GM12864 (cell line): ENCODE data around the gene AOPEP.
"Not testable (repeated sequence)": the region's sequence is repeated elsewhere in the genome, so short reads cannot be mapped to it uniquely, and the experiment has no call there.

Experiments used
- DNase-seq: peaks from one replicate; pipeline ENCODE4 v3.0.0-alpha.2; 2011; ENCODE audit warnings: low read depth
- H3K4me3 ChIP-seq: 2 replicates; pipeline ENCODE4 v1.5.1; 2011; ENCODE audit warnings: mild to moderate bottlenecking, low read depth, low read length, control low read depth
- CTCF ChIP-seq: IDR thresholded peaks from 2 replicates; pipeline ENCODE4 v1.5.1; 2011; ENCODE audit warnings: low read depth, mild to moderate bottlenecking, moderate library complexity, low read length, control low read depth, inconsistent platforms; ENCODE audit errors: missing control alignments

Gene AOPEP

GRCh38 chr9:94824913-94825610 is 98.6 kb downstream of the AOPEP start:
- no peak for TF ChIP-seq CTCF
- DNase-seq = no peak
- no peak overlapping the region for H3K4me3 ChIP-seq

GRCh38 chr9:94825611-94825958 is 99.1 kb downstream of the AOPEP start:
- no peak for TF ChIP-seq CTCF
- no peak for DNase-seq
- H3K4me3 ChIP-seq = no peak overlapping the region

DNA sequence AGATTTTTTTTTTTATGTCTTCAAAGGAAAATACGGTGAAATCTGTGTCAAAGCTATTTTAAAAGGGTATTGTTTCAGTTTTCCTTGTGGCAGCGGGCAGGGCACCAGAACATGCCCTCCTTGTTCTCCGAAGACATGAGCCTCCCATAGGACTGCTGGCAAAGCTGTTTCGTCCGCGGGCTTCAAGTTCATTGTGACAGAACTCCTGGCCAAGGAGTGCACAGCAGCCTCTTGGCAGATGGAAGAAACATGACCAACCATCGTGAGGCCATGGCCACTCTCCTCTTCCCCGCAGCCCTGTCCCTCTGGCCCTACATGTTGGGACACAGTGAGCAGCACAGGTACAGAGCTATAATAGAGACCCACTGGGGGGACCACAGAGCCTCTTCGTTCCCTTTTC is 99.5 kb downstream of the AOPEP start:
- no peak overlapping the region for H3K4me3 ChIP-seq
- no peak for TF ChIP-seq CTCF
- no peak for DNase-seq

- TF ChIP-seq CTCF = no peak
- no peak for DNase-seq
- no peak overlapping the region for H3K4me3 ChIP-seq
Measured at GRCh38 chr9:94826644-94827410, 100.3 kb downstream of the AOPEP start.

DNA sequence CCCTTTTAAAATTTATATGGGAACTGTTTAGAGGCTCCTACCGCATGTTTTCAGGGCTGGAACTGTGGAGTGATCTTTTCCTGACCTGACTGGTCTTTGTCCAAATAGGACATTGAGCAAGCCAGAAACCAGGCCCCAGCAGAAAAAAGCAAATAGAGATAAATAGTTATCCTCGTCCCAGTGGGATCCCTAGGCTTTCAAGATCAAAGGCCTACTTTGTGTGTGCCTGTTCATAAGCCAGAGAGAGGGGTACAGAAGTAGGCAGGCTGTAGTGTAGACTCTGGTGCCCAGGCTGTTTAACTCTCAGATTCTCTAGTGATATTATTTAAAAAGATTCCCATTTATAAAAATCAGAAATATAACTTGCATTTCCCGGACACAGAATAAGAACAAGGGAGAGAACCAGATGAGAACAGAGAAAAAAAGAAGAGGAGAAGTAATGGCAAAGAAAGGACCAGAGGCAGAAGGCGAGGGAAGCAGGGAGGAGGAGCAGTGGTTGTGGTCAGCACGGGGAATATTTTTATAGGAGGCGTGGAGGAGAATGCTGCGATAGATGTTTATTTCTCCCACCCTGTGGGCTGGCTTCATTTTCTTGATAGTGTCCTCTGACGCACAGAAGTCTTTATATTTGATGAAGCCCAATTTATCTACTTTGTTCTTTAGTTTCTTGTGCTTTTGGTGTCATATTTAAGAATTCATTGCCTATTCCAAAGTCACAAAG is 101.2 kb downstream of the AOPEP start:
- no peak for TF ChIP-seq CTCF
- H3K4me3 ChIP-seq = no peak overlapping the region
- no peak for DNase-seq

DNA sequence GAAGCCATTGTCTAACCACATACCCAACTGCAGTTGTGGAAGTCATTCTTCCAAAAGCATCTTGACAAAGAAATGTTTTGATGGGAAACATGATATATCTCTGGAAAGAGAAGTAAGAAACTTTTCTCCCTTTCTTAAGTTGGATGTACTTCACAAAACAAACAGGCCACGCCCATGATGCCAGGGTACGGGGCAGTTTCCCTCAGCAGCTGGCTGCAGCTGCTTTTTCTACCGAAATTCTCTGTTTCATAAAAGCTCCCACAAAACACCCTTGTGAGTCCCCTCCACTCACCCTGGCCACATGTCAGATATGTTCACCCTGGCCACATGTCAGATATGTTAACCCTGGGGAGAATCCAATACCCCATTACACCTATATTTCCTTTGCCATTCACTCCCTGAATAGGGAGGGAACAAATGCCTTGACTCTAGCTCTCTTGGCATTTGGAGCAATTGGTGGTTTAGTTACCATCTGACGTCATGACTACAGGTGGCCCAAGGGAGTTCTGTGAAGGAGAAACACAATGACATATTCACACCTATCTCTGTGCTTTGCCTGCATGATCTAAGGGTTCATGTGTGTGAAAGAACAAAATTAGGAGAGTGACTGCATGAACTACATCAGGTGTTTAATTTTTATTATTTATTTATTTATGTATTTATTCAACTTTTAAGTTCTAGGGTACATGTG is 103.0 kb downstream of the AOPEP start:
- no peak for TF ChIP-seq CTCF
- H3K4me3 ChIP-seq = no peak overlapping the region
- DNase-seq = no peak

DNA sequence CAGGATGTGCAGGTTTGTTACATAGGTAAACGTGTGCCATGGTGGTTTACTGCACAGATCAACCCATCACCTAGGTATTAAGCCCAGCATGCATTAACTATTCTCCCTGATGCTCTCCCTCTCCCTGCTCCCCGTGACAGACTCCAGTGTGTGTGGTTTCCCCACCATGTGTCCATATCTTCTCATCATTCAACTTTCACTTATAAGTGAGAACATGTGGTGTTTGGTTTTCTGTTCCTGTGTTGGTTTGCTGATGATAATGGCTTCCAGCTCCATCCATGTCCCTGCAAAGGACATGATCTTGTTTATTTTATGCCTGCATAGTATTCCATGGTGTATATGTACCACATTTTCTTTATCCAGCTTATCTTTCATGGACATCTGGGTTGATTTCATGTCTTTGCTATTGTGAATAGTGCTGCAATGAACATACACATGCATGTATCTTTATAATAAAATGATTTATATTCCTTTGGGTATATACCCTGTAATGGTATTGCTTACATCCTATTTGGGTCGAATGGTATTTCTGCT is 103.6 kb downstream of the AOPEP start:
- not testable (repeated sequence) for H3K4me3 ChIP-seq, DNase-seq
